Measurements from ENCODE around the gene NRROS.
"Not testable (repeated sequence)": the region's sequence is repeated elsewhere in the genome, so short reads cannot be mapped to it uniquely, and the experiment has no call there.

NRROS gene

DNA sequence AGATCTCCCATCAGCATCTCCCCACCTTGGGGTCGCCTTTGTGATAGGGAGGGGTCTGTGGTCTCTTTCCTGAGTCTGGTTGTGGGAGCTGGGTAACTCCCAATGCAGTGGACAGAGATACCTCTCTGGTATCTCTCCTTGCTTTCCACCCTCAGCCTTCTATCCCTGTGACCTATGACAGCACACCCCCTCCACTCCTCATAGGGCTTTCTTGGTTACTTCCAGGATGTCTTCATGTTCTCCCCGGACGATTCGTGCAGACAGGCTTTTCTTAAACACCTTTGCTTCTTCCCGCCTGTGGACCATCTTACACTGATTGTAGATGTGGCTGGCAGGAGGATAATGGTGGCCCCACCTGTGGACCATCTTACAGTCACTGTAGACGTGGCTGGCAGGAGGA lies 14.2 kb upstream of the NRROS start:
- DNase-seq = no peak

DNA sequence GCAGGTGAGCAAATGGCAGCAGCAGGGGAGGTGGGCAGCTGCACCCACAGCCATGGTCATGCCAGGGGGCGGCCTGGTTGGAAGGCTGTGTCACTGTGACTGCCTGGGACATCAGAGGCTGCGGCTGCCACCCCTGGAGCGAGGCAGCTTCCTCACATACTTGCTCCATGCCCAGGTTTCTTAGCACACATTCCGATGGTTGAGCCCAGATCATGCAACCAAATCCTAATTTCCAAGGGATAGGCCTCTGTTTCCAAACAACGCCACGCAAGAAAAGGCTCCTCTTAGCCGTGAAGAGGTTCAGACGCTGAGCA lies 11.6 kb upstream of the NRROS start:
- no peak for DNase-seq

GRCh38 chr3:196629228-196629627 lies 10.3 kb upstream of the NRROS start:
- DNase-seq = no peak

DNA sequence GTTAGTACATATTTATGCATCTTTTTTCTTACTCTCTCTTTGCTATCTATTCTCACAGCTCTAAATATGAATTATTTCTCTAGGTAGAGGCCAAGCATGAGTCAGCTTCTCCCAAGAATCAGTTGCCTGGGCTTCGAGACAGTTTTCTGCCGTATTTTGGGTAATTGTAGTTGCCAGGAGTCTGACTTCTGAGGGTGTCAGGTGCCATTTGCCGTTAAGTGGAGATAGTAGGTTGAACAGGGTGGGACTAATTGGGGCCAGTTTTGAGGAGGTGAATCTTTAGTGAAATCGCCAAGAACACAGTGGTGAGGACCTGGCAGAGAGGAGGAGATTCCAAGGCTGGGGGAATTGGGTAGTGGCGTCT lies 7.8 kb upstream of the NRROS start:
- DNase-seq = no peak

DNA sequence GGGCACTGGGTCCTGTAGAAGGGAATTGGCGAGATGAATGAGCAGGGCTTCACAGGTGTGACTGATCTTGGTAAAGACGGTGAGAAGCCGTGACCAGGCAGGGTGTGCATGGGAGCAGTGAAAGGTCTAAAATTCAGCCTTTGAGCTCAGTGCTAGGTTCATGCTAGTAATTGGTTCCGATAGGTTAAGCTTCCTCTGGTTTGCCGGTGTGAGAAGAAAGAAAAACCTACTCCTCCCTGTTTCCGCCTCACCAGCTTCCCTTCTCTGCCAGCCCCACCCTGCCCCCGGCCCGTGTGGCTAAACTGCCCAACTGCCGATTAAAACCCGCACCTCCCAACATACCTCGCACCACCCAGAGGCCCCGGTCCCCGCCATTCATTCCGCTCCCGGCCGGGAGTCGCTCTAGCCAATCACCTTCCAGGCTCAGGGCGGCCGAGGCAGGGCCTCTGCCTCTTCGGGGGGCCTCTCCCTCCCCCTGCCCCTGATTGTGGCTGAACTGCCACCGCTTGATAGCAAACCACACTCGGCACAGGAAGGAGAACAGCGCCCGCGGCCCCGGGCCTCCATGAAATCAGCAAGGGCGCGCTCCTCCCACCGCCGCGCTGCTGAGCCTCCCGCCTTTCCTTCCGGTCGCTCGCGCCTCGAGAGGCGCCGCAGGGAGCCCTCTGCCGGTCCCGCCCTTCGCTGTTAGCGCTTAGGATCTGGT lies 7.3 kb upstream of the NRROS start:
- DNase-seq = peak; percentile 94

DNA sequence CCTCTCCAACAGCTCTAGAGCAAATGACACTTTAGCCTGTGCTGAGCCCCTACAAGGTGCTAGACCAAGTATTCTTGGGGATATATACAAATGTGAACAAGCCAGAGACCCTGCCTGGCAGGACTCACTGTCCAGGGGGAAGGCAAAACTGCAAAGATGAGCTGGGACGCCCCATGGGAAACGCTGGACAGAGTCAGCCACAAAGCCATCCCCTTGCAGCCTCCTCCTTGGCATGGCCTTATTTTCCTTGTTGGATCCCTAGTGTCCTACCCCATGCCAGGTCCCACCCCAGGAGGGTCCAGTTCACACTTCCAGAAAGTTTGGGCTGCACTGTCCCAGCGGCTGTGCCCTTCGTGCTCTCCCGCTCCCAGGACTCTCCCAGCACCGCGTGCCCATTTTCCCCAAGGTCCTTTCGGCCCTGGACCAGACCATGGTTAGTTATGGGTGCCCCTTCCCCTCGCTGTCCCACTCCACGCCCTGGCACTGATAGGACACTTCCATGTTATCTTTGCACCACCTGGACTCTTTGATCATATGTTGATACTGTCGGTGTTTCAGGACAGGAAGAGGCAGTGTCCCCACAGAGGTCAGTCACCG lies 5.8 kb upstream of the NRROS start:
- DNase-seq = no peak

GRCh38 chr3:196634224-196634623 lies 5.3 kb upstream of the NRROS start:
- no peak for DNase-seq

GRCh38 chr3:196634829-196635228 lies 4.7 kb upstream of the NRROS start:
- no peak for DNase-seq

- DNase-seq = no peak
Observed at GRCh38 chr3:196636369-196637349, 2.8 kb upstream of the NRROS start.

- DNase-seq = not testable (repeated sequence)
Observed at GRCh38 chr3:196637941-196638340, 1.6 kb upstream of the NRROS start.

DNA sequence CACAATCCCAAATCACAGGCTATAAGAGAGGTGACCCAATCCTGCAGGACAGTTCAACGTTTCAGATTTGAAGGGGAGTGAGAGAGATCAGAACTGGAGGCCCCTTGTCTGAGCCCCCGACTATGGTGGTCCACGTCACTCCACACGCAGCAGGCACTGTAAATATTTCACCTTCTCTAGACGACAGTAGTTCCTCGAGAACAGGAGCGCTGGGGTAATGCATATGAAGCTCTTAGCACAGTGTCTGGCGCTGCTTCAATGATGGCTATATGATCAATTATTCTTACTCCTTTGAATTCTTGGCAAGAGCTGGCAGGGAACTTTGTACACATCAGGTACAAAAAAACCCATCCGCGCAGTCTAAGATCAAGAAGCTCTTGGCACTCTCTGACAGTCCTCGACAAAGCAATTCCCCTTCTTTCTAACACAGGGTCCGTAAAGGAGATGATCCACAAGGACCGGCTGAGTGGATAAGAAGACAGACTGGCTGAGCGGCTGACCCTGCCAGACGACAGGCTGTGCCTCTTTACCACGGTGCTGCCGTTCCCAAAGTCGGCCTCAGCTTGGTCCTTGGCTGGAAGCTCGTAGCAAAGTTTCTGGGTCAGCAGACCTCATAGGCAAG lies 522 bp upstream of the NRROS start:
- no peak for DNase-seq

DNA sequence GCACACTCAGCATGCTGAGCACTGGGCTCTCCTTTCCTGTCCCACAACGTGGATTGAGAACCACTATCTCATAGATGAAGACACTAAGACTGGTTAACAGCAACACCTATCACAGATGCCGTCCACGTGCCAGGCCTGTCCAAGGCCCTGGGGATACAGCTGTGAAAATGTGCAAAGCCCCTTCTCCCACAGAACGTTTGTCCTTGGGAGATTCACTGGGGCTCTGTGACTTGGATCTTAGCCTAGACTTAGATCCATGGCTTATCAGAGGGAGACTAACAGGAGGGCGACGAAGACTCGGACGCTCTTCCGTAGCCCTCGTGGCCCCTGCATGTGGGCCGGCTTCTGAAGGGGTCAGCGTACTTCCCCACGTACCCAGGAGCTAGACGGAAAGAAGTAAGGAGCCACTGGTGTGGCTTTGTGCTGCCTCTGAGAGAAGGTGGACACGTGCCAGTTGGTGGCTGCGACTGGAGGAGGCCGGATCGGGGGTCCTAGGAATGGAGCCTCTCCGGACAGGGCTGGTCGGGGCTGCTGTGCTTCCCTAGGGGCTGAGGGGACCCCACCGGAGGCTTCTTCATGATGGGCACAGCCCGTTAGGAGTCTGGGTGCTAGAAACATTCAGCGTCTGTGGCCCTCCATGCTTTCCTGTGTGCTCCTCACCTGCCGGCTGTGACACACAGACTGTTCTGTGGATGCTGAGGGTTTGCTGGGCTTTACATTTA lies 964 bp downstream of the NRROS start:
- peak; percentile 71 for DNase-seq

DNA sequence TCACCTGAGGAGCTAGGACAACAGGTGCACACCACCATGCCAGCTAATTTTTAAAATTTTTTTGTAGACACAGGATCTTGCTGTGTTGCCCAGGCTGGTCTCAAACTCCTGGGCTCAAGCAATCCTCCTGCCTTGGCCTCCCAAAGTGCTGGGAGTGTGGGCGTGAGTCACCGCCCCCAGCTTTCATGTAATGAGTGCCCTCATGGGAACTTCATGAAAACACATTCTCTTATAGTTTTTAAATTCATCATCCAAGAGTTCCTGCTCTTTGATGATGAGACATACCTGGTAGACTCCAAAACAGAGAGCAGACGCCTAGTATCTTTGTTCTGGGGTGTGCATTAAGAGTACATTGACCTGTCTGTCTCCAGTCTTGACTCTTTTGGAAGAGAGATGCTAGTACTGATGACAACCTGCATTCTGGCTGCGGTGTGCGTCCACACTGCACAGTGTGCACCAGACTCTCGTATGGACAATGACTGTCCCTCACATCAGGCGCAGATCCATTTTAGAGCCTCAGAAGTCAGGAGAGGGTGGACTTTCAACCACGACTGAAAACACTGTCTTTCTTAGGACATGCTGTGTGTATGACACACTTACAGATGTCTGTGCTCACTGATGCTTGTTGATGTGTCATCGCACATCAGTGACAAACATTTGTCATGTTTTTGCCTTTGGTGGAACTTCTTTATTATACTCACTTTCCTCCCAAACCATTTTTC lies 2.0 kb downstream of the NRROS start:
- peak; percentile 83 for DNase-seq

DNA sequence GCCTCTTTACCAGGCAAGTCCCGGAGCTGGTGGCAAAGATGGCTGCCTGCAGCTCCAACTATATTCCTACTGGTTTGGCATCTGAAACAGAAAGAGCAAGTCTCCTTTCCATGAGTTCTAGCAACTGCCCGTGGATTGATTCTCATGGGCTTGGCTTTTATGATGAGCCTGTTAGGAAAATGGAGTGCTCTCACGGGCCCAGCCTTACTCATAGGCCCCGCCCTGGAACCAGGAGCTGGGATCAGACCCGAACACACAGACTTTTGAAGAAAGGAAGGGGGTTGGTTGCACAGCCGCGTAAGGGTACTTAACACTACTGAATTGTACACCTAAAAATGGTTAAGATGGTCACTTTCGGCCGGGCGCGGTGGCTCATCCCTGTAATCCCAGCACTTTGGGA lies 2.9 kb downstream of the NRROS start:
- DNase-seq = no peak

DNA sequence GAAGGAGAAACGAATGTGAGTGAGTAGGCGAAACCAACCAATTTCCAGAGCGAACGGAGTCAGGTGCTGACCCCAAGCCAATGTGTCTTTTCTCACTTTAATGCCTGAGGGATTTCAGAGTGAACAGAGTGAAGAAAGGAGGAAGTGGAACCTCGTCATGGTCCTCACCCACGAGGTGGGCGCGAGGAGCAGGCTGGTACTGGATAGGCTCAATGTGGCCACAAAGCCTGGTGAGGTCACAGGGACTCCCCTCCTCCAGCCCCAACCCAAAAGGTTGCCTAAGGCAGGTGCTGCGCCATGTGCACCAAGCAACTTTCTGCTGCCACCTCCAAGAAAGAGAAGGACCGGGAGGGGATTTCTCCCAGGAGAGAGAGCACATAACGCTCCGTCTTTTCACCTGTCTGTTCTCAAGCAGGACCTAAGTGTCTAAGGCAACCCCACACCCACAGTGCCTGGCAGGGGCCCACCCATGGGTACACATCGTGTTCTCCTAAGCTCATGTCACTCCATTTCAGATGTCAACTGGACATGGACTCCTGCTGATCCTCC lies 3.8 kb downstream of the NRROS start:
- peak; percentile 74 for DNase-seq

- no peak for DNase-seq
Observed at GRCh38 chr3:196643761-196644160, 4.3 kb downstream of the NRROS start.

DNA sequence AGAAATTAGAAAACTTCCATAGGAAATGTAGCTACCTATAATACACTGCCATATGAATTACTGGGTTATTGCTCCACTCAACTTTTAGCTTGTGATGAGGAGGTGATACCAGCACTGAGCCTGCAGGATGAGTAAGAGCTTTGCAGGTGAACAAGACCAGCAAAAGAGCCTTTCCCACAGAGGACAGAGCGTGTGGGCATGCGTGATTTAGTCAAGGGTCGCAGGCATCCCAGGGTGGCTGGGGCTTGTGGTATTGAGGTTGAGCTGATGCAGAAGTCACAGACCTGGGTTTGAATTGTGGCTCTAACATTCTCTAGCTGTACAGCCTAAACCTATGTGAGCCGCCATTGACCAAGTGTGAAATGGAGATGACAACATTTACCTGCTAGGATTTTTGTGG lies 5.6 kb downstream of the NRROS start:
- no peak for DNase-seq

DNA sequence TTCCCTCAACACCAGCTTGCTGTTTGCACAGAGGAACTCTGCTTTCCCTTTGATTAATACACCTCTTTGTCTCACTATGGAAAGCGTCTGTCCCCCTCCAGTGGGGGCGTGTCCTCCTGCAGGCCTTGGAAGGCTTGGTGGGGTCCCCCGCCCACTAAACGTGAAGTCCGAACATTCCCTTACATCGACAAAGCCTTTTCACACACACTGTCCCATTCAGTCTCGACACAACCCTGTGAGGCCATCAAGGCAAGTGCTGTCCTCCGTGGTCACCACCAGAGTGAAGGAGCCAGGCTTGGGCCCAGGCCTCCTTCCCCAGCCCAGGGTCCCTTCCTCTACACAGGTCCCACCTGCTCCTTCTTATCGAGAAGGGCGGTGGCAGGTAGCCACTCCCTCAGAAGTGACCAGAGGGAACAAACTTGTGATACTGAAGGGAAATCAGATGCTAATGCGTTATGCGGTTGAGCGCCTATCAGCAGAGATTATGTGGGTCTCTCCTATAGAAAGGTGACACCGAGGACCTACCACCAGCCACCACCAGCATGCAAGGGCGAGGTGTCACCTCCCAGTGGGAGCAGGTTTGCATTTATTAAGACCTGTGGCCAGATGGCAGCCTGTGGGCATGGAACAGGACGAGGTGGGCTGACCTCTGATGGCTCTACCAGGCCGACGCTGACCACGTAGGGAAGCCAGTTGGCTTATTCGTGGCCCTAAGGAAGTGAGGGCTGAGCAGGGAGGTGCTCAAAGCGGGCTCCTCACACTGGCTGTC lies 6.6 kb downstream of the NRROS start:
- no peak for DNase-seq

GRCh38 chr3:196646666-196647216 lies 7.2 kb downstream of the NRROS start:
- no peak for DNase-seq

- no peak for DNase-seq
Observed at GRCh38 chr3:196650740-196651311, 11.3 kb downstream of the NRROS start.

All from activated effector memory CD4-positive, alpha-beta T cell treated with anti-CD3 and anti-CD28 coated beads, Interleukin-2, amount 50 U/mL, for 16 hours (primary cell).